BE2C (cell line): ENCODE data around the gene CHKB.

Experiments
- DNase-seq: peaks from one replicate; pipeline ENCODE4 v3.0.0-alpha.2; 2020
- H3K27me3 ChIP-seq: fragments of 250-450 bp; sonication (Bioruptor Pico); 2 replicates; pipeline ENCODE4 v1.5.1; 2020; ENCODE audit warnings: mild to moderate bottlenecking
- H3K36me3 ChIP-seq: fragments of 250-450 bp; sonication (Bioruptor Pico); 2 replicates; pipeline ENCODE4 v1.5.1; 2020; ENCODE audit warnings: mild to moderate bottlenecking
- H3K4me1 ChIP-seq: fragments of 250-450 bp; sonication (Bioruptor Pico); 2 replicates; pipeline ENCODE4 v1.5.1; 2020
- H3K4me3 ChIP-seq: 2 replicates; pipeline ENCODE4 v1.5.1; 2011; ENCODE audit warnings: low read depth, low read length
- H3K9me3 ChIP-seq: fragments of 250-450 bp; sonication (Bioruptor Pico); 2 replicates; pipeline ENCODE4 v1.5.1; 2020
- CTCF ChIP-seq: IDR thresholded peaks from 2 replicates; pipeline ENCODE4 v1.5.1; 2012; ENCODE audit warnings: mild to moderate bottlenecking, low read depth, low read length

The CHKB gene

GRCh38 chr22:50561401-50562358, 21.0 kb downstream of the CHKB start:
- Histone ChIP-seq H3K4me1 (no peaks in the 10 kb centered on the region), H3K9me3 (no peaks in the 10 kb centered on the region), H3K27me3 (0 out of 2 replicates have a peak, but pooled peaks cover 4% of the 10 kb centered on the region), H3K4me3 (no peak overlapping the region), H3K36me3 (no peaks in the 10 kb centered on the region)
- TF ChIP-seq CTCF, result no peak
- no peak for DNase-seq

GRCh38 chr22:50560034-50560433, 22.6 kb downstream of the CHKB start:
- TF ChIP-seq CTCF, result no peak
- H3K36me3 ChIP-seq, result no peaks in the 10 kb centered on the region
- no peaks in the 10 kb centered on the region for H3K9me3 ChIP-seq
- H3K27me3 ChIP-seq, result 0 out of 2 replicates have a peak, but pooled peaks cover 4% of the 10 kb centered on the region
- no peaks in the 10 kb centered on the region for H3K4me1 ChIP-seq
- no peak overlapping the region for H3K4me3 ChIP-seq
- no peak for DNase-seq

DNA sequence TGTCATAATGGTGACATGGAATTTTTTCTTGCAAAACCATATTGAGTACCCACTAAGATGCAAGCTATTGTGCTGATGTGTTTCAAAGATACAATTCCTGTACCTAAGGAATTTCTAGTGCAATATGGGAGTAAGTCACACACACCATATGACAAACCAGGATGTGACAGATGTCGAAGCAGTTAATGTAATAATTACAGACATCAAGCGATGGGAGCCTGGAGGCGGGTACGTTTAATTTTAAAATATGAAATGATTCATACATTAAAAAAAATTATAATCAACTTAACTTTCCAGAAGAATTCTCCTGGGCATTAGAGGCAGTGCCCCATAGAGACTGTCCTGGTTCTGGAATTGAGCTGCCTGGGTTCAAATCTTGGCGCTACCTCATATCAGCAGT, 25.9 kb downstream of the CHKB start:
- Histone ChIP-seq H3K27me3 (no peaks in the 10 kb centered on the region), H3K9me3 (no peaks in the 10 kb centered on the region), H3K4me3 (no peak overlapping the region), H3K36me3 (no peaks in the 10 kb centered on the region), H3K4me1 (no peaks in the 10 kb centered on the region)
- no peak for TF ChIP-seq CTCF
- no peak for DNase-seq

- Histone ChIP-seq H3K4me3 (no peak overlapping the region), H3K27me3 (no peaks in the 10 kb centered on the region), H3K4me1 (no peaks in the 10 kb centered on the region), H3K9me3 (no peaks in the 10 kb centered on the region), H3K36me3 (no peaks in the 10 kb centered on the region)
- DNase-seq, result no peak
- no peak for TF ChIP-seq CTCF
These were observed 29.3 kb downstream of the CHKB start for GRCh38 chr22:50553310-50553709.

DNA sequence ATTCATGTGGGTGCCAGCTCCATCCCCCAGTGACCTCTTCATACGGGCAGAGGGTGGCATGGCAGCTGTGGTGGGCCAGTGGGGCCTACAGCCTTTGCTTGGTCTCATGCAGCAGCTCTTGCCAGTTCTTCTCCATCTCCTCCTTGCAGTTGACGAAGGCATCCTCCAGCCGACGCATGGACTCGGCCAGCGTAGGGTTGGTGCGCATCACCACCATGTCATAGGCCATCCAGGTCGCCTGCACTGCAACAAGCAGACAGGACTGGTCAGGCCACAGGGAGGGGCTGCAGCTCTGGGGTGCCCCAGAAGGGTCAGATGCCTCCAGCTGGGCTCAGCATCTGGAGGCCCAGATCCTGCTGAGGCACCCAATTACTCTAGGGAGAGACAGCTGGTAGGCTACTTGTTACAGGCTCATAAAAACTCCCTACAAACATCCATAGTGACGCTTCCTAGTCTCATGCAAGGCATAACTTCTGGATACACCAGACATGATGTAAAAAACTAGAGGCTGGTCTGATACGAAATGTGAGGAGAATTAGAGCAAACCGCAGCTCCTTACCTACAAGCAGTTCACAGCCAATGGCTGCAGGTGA, 31.4 kb downstream of the CHKB start:
- no peaks in the 10 kb centered on the region for H3K36me3 ChIP-seq
- H3K4me3 ChIP-seq, result no peak overlapping the region
- DNase-seq, result no peak
- no peaks in the 10 kb centered on the region for H3K9me3 ChIP-seq
- TF ChIP-seq CTCF, result no peak
- no peaks in the 10 kb centered on the region for H3K4me1 ChIP-seq
- no peaks in the 10 kb centered on the region for H3K27me3 ChIP-seq

DNA sequence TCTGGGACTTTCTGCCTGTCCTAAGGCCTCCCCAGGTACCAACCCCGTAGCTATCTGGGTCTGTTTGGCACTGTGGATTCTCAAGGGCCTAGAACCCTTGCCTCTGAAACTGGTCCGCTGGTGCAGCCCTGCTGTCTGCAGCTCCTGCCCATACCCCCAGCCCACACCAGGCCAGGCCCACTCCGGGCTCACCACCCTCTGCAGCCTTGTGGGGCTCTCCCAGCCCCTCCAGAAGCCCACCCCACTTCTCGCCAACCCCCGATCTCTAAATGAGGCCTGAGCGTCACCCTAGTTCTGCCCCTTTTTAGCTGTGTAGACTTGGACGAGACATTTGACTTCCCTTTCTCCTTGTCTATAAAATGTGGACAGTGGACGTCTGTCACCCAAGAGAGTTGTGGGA, 32.3 kb downstream of the CHKB start:
- Histone ChIP-seq H3K36me3 (no peaks in the 10 kb centered on the region), H3K27me3 (no peaks in the 10 kb centered on the region), H3K4me1 (no peaks in the 10 kb centered on the region), H3K4me3 (no peak overlapping the region), H3K9me3 (no peaks in the 10 kb centered on the region)
- no peak for TF ChIP-seq CTCF
- DNase-seq, result no peak
